ENCODE data around the gene EGFL7.

DNA sequence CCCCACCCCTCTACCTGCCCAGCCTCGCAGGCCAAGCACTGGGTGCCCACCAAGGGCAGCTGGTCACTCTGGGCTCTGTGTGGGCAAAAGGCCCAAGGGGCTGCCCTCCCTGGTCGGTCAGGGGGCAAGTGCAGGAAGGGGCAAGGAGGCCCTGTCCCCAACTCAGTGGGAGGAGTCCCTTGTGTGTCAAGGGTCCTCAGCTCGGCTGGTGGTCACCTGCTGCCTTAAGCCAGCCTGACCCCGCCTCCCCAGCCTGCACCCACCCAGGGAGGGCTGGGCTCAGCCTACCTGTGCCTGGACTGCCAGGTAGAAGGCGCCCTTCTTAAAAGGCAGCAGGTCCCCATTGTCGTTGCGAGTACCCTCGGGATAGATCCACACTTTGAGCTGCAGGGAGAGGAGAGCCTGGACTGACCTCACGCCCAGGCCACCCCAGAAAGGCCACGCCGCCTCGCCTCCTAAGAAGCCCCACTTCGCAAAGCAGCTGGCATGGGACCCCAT lies 13.6 kb downstream of the EGFL7 start:
- TF ChIP-seq, protein P1, sequence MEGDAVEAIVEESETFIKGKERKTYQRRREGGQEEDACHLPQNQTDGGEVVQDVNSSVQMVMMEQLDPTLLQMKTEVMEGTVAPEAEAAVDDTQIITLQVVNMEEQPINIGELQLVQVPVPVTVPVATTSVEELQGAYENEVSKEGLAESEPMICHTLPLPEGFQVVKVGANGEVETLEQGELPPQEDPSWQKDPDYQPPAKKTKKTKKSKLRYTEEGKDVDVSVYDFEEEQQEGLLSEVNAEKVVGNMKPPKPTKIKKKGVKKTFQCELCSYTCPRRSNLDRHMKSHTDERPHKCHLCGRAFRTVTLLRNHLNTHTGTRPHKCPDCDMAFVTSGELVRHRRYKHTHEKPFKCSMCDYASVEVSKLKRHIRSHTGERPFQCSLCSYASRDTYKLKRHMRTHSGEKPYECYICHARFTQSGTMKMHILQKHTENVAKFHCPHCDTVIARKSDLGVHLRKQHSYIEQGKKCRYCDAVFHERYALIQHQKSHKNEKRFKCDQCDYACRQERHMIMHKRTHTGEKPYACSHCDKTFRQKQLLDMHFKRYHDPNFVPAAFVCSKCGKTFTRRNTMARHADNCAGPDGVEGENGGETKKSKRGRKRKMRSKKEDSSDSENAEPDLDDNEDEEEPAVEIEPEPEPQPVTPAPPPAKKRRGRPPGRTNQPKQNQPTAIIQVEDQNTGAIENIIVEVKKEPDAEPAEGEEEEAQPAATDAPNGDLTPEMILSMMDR (IDR thresholded peaks at IDR 0.05): no peak
- TF ChIP-seq POLR2A (IDR thresholded peaks at IDR 0.05): no peak
